Measurements from ENCODE around the gene CORO1C.
"Not testable (repeated sequence)": the region's sequence is repeated elsewhere in the genome, so short reads cannot be mapped to it uniquely, and the experiment has no call there.

Gene CORO1C

DNA sequence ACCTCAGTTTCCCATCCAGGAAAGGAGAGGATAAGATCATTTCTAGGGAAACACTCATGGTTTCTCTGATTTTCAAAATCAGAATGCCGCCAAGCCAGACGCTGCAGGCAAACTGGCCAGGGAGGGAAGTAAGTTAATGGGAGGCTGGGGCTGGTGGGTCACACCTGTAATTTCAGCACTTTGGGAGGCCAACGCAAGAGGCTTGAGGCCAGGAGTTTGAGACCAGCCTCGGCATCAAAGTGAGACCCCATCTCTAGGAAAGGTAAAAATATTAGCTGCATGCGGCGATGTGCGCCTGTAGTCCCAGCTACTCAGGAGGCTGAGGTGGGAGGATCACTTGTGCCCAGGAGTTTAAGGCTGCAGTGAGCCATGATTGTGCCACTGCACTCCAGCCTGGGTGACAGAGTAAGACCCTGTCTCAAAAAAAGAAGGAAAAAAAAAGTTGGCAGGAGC is 98.2 kb downstream of the CORO1C start:
- no peak for DNase-seq

DNA sequence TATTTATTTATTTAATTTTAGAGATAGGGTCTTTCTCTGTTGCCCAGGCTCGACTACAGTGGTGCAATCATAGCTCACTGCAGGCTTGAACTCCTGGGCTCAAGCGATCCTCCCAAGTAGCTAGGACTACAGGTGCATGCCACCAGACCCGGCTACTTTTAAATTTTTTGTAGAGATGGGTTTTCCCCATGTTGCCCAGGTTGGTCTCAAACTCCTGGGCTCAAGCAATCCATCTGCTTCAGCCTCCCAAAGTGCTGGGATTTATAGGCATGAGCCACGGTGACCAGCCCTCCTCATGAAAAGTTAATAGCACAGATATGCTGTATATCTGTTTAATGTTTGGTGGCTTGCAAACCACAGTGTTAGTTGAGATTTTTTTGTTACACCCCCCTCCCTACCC is 100.1 kb downstream of the CORO1C start:
- DNase-seq: not testable (repeated sequence)

DNA sequence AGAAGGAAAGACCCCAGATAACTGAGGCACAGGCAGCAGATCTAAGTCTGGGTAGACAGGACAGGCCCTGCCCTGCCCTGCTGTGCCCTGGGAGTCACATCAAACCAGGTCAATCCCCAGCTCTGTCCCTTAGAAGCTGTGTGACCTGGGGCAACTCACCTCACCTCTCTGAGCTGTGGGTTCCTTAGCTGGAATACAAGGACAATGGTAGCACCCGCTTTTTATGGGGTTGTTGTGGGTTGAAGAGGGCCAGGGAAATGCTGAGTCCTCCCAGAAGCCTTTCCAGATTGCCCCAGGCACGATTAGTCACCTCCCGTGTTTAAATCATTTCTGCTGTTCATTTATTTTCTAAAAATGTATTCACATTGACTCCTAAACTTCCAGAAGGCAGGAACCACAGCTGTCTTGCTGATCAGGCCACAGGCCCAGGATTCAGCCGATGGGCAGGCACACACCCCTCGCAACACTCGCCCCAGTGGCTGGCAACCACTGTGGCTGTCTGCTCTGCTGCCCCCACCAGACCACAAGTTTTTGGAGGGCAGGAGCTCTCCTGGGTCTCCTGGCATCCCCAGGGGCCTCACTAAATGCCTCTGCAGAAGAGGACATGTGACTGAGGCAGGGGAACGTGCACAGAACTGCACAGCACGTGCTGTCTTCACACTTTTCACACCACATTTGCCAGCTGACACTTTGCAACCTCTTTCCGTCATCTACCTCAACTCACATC is 100.7 kb downstream of the CORO1C start:
- no peak for DNase-seq

DNA sequence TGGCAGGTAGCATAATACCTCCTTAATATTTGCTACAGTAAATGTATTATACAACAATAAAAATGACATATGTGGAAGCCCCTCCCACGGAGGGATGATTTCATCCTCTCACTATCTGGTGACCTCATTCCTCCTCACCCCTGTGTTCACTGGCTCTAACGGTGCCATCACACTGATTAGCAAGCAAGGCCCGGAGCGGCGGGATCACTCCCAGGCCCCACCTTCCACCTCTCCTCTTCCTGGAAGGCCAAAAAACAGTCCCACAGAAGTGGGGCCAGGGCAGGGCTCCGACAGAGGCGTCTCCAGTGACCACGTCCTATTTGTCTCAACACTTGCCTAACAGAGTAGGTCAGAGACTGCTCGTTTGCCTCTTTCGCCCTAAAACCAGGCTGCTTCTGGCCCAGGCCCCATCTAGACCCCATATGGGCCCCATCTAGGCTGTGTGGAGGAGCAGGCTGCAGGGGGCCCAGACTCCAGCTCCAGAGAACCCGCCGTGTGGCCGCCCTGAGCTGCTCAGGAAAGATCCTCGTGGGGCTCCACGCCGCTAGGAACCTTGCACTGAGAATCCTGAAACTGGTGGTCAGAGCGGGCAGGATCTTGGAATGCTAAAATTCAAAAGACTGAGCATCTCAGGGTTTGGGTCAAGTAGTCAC is 101.4 kb downstream of the CORO1C start:
- DNase-seq: peak; percentile 56

DNA sequence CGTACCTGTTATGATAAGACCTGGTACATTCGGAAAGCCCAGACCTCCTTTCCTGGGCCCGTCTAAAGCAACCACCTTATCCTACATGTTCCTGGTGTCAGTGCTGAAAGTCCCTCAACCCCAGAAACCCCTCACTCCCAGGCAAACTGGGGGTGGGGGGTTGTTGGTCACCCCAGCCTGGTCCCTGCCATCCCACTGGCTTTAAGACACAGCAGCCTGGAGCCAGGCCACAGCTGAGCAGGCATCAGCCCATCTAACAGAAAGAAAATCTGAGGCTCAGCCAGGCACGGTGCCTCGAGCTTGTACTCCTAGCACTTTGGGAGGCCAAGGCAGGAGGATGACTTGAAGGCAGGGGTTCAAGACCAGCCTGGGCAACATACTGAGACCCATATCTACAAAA is 102.2 kb downstream of the CORO1C start:
- no peak for DNase-seq

DNA sequence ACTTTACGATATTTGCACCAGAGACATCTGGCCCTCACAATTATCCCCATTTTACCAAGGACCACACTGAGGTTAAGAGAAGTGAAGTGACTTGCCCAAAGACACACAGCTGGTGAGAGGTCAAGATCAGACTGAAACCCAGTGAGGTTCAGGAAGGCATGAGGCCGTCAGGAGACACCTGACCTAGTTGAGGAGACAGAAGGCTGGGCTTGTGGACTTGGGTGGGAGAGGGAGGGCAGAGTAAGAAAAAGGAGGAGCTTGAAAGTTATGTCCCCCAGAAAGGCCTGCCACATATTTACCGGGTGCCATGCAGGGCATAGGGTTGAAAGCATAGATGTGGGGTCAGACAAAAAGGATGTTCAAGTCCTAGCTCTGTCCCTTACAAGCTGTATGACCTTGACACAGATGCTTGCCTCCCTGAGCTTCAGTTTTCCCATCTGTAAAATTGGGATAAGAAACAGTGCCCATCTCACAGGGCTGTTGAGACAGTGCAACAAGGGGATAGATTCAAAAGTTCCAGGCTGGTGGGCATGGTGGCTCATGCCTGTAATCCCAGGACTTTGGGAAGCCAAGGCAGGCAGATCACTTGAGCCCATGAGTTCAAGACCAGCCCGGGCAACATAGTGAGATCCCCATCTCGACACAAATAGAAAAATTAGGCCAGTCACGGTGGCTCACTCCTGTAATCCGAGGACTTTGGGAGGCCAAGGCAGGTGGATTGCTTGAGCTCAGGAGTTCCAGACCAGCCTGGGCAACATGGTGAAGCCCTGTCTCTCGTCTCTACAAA is 104.0 kb downstream of the CORO1C start:
- no peak for DNase-seq

DNA sequence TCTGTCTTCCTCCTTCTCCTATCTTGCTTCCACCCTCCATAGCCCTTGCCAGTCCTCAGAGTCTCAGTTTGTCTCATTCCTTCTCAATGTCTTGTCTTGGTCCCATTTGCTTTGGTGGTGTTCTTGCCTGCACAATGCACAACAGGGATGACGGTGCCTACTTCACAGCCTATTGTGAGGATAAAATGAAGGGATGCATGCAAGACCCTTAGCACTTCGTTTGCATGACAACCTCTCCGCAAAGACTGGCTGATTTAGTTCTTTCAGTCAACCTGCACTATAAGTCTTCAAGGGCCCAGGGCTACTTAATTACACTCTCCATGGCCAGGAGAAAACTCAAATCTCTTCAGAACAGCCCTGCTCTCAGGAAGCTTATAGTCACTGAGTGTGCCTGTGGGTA is 106.1 kb downstream of the CORO1C start:
- no peak for DNase-seq

DNA sequence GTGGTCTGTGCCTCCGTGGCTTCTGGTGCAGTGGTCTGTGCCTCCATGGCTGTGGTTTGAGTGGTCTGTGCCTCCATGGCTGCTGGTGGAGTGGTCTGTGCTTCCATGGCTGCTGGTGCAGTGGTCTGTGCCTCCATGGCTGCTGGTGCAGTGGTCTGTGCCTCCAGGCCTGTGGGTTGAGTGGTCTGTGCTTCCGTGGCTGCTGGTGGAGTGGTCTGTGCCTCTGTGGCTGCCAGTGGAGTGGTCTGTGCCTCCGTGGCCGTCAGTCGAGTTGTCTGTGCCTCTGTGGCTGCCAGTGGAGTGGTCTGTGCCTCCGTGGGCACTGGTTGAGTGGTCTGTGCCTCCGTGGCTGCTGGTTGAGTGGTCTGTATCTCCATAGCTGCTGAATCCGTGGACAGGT is 107.7 kb downstream of the CORO1C start:
- DNase-seq: no peak

DNA sequence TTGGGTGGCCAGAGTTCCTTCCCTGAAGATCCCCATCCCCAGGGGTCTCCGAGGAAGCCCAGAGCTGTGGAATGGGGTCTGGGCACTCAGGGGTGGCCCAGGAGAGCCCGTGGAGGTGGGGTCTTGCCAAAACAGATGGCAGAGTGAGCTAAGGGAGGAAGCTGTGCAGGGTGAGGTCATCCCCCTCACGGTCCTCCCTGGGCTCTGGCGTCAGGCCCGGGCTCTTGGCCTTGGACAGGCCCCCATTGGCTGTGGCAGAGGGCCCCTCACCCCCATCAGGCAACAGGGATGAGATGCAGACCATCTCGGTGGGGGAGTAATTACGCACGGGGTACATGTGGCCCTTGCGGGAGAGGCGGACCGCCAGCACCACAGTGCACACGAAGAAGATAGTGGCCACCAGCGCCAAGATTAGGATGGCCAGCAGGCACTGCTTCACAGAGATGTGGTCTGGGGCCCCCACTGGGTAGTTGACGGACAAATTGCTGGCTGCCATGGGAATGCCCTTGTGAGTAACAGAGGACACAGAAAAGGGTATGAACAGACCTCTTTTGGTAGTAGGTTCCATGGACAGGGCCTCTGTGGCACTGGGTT is 108.3 kb downstream of the CORO1C start:
- no peak for DNase-seq

DNA sequence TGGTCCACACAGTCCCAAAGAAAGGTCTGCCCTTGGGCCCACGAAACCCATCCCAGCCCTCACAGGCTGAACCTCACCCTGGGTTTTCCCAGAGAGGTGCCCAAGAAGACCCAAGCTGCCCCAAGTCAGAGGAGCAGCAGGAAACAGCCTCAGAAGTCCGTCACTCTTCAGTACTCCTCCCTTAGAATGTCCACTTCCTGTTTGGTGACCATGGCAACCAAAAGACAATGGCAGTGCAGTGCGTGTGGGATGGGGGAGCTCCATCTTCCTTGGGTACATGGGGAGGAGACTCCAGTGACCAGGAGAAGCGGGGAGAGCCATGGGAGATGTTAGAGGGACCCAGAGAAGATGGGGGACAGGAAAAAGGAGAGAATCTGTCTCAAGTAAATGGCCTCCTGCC is 108.9 kb downstream of the CORO1C start:
- no peak for DNase-seq

DNA sequence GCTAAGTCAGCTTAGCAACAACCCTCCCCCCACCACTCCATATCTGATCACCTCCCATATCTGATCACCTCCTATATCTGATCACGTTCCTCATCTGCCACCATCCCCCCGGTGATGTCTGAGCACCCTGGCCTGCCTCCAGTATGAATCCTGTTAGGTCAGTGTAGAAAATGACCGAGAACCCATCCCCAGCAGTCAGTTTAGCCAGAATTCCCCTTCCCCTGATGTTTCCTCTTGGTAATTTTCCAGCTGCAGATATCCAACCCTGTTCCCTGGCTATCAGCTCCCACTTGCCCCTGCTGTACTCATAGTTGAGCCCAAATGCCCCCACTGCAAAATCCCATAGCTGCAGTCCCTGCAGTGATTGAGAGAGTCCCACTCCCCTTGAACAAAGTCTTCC is 110.2 kb downstream of the CORO1C start:
- DNase-seq: no peak

DNA sequence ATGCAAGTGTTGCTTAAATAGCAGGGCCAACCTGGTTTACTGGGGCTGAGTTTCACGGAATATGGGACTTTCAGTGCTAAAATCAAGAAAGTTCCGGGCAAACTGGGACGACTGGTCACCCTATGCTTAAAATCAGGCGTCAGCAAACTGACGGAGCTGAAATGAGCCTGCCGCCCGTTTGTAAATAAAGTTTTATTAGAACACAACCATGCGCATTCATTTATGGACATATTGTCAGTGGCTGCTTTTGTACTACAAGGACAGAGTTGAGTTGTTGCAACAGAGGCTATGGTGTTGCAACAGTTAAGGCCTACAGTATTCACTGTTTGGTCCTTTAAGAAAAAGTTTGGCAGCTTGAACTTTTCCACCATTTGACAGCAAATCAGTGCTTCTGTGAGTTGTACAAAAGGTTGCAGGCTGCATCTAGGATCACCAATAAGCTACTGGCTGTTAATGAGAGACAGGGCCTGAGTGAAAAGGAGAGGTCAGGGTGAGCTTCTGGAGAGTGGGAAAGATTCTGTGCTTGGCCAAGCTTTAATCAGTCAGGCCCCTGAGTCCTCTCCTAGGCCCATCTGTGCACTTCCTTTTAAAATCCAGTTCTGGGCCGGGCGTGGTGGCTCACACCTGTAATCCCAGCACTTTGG is 111.0 kb downstream of the CORO1C start:
- DNase-seq: no peak

DNA sequence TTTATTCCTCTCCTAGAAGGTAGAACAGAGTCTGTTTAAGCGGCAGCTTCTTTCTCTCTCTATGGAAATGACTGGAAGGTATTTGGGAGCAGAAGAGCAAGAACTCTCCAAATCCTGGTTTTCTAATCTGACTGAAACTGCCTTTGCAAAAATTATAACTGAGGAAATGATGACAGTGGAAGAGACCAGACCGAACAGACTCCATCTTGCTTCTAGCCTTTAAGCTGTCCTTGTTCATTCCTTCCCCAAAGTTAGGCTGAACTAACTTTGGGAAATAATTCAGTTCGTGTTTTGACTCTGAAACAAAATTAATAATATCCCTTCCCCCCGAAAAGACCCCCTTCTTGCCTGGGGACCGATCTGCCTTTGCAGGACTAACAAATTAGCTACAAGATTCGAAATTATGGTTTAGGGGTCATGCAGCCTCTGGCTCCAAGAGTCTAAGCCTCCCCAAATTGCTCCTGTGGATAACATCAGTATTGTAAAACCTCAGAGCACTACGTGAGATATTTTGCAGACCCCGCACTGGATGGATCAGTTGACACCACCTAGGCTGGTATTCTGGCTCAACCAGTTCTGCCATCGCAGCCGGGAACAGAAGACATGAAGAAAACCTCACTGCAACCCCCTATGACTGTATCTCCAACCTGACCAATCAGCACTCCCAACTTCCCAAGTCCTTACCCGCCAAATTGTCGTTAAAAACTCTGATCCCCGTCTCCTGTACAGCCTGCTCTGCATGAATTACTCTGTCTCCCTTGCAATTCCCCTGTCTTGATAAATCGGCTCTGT is 111.8 kb downstream of the CORO1C start:
- DNase-seq: no peak

DNA sequence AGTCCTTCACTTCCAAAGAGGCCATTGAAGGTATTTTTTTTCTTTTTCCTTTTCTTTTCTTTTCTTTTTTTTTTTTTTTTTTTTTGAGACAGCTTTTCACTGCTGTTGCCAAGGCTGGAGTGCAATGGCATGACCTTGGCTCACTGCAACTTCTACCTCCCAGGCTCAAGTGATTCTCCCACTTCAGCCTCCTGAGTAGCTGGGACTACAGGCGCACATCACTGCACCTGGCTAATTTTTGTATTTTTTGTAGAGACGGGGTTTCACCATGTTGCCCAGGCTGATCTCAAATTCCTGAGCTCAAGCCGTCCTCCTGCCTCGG is 112.4 kb downstream of the CORO1C start:
- DNase-seq: not testable (repeated sequence)

DNA sequence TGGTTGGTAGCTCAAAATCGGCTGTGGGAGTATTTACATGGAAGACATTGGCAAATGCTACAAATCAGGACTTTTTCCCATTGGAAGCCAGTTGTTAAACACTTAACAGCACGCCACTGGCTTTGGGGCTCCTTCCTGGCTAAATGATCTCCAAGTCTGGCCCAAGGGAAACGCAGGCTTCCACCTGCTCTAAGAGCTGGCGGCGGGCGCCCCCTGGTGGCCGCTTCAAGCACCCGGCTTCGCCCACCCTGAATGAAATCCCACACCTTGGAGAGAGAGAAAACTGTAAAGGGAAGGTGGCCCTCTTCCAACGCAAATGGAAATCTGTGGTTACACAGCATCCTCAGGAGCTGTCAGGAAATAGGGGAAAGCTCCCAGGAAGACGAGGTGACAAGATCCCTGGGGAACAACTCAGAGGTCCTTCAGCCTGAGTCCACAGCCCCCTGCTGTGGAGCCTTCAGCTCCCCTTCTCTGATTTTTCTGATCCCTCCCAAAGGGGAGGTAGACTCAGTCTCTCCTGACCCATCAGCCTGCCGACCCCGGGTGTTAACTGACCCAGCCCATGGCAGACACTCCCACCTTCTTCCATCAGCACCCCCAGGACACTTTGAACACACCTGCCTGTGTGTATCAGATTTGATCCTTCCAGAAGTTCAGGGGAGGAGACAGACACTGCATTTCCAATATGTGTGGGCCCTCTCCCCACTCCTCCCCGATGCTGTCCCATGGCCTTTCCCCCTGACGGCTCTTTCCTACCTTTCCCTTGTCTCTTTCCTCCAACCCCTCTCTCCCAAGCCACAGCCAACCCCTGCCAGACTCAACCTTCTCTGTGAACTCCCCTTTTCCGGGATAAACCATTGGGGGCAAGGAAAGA is 113.0 kb downstream of the CORO1C start:
- peak; percentile 77 for DNase-seq

DNA sequence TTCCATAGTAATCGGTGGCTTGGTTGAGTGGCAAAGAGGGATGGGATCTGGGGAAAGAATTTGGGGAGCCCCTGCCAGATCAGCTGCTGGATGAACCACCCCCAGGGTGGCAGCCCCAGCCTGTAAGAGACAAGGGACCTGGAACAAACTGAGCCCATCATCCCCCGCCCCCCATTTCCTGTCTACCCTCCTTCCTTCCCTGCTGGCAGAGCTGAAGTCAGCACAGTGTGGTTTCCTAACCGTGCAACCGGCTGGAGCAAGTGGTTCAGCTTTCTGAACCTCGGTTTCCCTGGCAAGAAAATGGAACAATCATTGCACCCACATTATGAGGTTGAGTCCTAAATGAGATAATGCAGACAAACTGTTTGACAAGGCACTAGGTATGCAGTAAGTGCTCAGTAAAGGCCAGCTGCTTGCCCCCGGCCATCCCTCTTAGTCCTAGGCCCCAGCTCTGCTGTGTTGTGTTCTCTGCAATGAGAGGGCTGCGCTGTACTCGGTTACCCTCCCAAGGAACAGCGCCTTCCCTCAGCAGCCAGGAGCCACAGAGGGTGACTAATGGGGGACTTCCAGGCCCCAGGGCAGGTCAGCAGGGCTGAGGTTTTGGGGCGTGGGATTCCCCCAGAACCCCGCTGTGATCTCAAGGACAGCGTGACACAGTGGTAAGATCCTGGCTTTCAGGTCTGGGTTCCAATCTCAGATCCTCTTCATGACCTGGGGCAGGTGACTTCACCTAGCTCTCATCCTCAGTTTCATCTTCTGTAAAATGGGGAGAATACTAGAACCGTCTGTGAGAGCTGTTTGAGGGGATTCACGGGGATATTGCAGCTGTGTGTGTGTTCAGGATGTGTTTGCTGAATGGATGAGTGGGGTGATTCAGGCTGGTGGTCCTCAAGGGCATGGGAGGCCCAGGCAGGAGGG is 114.1 kb downstream of the CORO1C start:
- peak; percentile 77 for DNase-seq

DNA sequence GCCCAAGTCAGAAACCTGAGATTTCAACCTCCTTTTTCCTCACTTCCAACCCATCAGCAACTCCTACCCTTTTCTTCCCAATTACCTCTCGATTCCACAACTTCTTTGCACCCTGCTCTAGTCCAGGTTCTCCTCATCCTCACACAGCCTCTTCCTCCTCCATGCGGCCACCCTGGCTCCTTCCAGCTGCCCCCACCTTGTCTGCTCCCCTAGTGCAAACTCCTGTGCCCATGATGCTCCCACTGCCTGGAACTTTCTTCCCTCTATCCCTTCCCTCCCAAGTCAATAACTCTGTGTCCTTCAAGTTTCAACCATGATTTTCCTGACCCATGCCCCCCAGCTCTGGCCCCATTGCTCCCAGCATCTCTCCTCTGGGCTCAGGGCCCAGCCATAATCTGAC is 115.0 kb downstream of the CORO1C start:
- DNase-seq: no peak

DNA sequence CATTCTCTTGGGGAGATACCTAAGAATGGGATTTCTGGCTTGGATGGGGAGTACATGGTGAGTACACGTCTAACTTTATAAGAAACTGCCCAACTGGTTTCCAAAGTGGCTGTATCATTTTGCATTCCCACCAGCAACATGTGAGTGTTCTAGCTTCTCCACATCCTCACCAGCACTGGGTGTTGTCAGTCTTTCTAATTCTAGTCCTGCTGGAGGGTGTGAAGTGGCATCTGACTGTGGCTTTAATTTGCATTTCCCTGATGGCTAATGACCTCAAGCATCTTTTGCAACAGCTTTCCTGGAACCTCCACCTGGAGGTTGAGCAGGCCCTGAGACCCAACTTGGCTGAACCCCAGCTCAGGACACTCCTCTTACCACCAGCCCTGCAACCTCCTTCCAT is 115.4 kb downstream of the CORO1C start:
- DNase-seq: no peak

DNA sequence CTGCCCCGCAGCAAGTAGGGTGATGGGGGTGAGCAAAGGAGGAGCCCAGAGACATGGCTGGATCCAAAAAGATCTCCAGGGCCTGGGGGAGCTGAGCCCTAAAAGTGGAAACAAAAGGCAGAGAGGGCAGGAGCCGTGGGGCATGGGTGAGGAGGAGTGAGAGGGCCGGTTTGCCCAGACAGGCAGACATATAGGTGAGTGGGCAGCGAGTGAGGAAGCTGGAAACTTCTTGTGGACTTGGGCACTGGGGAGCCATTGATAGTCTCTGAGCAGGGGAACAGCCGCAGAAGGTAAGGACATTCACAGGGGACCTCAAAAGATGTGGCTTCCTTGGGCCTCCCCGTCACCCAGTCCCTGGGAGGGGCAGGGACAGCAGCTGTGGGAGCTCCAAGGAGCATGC is 116.7 kb downstream of the CORO1C start:
- no peak for DNase-seq

DNA sequence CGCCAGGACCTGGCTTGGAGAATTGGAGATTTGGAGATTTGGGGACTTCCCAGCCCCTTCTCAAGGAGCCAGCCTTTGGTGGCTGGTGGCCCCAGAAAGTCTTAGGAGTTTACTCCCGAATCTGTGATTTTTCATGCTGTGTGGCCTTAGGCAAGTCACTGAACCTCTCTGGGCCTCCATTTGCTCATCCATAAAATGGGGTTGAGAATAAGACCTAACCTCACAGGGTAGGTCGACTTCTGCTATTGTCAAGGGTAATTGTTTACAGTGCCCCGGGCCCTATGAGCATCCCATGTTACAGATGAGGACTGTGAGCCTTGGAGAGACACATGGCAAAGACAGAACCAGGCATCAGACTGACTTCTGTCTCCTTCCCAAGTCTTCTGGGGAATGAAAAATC is 117.3 kb downstream of the CORO1C start:
- no peak for DNase-seq
